Glomerular visceral epithelial cell (primary cell): ENCODE data around the gene MOB3B.
"Not testable (repeated sequence)": the region's sequence is repeated elsewhere in the genome, so short reads cannot be mapped to it uniquely, and the experiment has no call there.

Experiments
- DNase-seq: peaks from one replicate; pipeline ENCODE4 v3.0.0-alpha.2; 2016; ENCODE audit errors: extremely low spot score

Gene MOB3B

DNA sequence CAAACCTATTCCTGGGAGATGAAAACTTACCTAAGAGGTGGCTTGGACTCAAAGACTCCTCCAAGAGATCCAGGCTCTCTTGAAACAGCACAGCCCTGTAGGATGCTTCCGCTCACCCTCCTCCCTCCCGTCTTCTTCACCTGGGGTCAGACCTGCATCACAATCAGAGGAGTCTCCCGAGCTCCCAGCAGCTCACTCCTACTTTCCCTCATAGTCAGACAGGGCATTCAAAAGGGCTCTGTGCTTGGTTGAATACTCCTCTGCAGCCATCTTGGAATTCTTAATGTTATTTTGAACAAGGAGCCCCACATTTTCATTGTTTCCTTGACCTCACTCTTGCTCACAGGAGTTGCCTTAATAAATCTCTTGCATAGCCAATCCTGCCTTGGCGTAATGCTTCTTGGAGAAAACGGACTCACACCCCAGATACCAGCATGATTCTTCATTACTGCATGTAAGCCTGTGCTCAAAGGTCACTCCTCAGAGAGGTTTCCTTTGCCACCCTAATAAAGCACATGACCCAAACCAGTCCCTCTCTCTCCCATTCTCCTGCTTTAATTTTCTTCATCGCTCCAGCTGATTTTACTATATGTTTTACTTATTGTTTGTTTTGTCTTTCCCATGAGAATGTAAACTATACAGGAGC lies 52.6 kb downstream of the MOB3B start:
- DNase-seq, result no peak

DNA sequence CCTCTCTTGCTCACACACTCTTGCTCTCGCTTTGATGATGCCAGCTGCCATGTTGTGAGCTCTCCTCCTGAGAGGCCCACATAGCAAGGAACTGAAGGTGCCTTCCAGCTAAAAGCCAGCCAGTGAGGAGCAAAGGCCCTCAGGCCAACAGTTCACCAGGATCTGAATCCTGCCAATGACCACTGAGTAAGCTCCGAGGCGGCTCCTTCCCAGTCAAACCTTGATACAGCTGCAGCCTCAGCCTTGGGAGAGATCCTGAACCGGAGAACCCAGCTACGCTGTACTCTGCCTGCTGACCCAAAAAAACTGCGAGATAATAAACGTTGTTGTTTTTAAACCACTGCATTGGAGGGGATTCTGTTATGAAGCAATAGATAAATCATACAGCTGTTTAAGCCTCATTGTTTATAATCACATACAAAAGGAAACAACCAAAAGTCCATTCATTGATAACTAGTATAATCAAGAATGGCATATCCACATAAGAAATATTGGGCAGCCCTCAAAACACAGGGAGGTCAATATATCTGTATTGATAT lies 54.5 kb downstream of the MOB3B start:
- DNase-seq, result no peak

DNA sequence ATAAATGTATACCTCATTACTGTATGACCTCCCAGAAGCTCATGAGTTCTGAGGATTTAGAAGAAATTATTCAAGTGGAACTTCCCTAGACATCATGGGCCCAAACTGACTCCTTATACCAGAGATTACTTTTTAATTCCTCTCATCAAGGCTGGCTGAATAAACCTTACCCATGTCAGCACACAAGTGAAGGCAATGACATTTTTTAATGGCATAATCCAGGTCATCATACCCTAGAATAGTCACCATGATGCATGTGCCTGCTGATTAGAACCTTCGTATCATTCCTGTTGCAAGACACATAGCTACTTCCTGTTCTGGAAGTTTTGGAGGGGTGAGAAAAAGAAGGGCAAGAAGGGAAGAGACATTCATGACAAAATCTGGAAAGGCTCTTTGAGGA lies 55.3 kb downstream of the MOB3B start:
- no peak for DNase-seq

GRCh38 chr9:27473111-27473529 lies 56.5 kb downstream of the MOB3B start:
- no peak for DNase-seq

GRCh38 chr9:27472195-27472594 lies 57.4 kb downstream of the MOB3B start:
- no peak for DNase-seq

DNA sequence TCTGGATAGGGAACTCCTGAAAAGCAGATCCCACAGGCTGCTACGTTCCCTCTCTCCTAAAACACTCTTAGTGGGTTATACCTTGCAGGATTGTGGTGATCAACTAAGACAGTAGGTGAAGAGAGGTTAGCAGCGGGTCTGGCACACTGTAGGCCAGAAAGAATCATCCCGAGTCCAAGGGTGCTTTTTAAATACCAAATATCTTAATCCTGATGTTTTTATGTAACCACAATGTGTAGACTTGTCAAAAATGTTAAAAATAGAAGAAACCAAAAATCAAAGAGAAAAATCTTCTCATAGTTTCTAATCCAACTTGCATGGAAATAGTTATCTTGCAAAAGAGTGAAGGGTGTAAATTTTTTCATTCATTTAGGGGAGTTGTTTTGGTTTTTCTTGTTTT lies 57.8 kb downstream of the MOB3B start:
- DNase-seq, result no peak

DNA sequence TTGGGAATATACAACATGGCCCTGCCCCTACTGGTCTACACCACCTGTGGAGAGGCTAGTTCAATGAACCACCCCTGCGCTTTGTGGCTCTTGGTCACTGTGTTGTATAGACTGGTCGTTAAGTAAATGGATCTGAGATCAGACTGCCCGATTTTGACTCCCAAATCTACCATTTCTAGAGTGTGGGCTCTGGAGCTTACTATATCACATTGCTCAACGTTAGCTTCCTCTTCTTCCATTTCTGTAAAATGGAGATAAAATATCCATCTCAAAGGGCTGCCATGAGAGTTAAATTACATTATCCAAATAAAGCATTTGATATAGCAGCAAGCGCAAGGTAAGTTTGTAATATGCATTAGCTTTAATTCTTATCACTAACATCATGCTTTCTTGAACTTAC lies 58.2 kb downstream of the MOB3B start:
- no peak for DNase-seq

- no peak for DNase-seq
Observed at GRCh38 chr9:27470291-27470856, 59.2 kb downstream of the MOB3B start.

DNA sequence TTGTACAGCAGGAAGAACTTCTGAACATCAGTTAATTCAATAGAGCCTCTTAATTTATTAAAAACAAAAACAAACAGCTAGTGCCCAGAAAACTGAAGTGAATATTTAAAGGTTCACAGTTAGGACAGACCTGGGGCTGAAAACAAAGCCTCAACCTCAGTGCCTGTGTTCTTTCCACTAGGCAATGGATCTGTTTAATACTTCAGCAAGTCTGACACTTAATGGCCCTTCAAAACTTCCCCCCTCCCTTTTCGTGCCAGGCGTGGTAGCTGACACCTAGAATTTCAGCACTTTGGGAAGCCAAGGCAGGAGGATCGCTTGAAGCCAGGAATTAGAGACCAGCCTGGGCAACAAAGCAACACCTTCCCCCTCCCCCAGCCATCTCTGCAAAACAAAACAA lies 60.1 kb downstream of the MOB3B start:
- no peak for DNase-seq

GRCh38 chr9:27468462-27469110 lies 61.0 kb downstream of the MOB3B start:
- DNase-seq, result no peak

DNA sequence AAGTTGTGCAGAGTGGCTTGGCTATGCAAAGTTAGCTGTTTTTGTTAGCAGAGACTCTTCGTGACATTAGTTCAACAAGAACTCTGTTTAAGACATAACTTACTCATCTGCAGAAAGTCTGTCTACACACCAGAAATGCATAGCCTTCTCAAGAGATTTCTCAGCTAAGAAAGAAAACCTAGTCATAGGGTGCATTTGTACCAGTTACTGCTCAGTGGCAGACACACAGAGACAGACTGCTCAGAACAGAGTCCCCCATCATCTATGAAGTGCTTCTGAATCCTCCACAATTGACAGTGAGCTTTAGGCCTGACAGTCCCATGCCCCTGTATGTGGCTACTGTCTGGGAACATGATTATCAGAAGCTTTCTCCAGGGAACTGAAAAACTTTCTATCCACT lies 61.6 kb downstream of the MOB3B start:
- DNase-seq, result no peak

- DNase-seq, result no peak
Observed at GRCh38 chr9:27467486-27467885, 62.1 kb downstream of the MOB3B start.

DNA sequence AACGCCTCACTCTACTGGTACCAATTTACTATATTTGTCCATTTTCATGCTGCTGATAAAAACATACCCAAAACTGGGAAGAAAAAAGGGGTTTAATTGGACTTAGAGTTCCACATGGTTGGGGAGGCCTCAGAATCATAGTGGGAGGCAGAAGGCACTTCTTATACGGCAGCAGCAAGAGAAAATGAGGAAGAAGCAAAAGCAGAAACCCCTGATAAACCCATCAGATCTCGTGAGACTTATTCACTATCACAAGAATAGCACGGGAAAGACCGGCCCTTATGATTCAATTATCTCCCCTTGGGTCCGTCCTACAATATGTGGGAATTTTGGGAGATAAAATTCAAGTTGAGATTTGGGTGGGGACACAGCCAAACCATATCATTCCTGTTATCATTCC lies 63.1 kb downstream of the MOB3B start:
- DNase-seq, result not testable (repeated sequence)

DNA sequence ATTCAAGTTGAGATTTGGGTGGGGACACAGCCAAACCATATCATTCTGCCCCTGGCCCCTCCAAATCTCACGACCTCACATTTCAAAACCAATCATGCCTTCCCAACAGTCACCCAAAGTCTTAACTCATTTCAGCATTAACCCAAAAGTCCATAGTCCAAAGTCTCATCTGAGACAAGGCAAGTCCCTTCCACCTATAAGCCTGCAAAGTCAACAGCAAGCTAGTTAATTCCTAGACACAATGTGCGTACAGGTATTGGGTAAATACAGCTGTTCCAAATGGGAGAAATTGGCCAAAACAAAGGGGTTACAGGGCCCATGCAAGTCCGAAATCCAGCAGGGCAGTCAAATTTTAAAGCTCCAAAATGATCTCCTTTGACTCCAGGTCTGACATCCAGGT lies 64.7 kb downstream of the MOB3B start:
- not testable (repeated sequence) for DNase-seq

- DNase-seq, result no peak
Observed at GRCh38 chr9:27462846-27463245, 66.8 kb downstream of the MOB3B start.

DNA sequence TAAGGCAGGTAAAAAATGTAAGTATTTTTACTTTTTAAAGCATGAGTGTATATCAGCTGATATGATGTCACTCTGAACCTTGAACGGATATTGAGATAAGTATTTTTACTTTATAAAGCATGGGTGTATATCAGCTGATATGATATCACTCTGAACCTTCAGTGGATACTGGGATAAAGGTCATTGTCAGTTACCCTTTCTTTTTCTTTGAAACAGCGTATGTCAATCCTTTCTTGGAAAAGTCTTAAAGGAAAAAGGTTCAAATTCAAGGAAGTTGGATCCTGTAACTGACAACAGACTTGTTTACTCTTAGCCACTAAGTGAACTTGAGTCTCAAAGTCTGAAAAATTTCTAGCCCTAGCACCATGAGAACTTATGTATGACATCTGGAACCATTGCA lies 67.2 kb downstream of the MOB3B start:
- no peak for DNase-seq

- no peak for DNase-seq
Observed at GRCh38 chr9:27460226-27461023, 69.2 kb downstream of the MOB3B start.

DNA sequence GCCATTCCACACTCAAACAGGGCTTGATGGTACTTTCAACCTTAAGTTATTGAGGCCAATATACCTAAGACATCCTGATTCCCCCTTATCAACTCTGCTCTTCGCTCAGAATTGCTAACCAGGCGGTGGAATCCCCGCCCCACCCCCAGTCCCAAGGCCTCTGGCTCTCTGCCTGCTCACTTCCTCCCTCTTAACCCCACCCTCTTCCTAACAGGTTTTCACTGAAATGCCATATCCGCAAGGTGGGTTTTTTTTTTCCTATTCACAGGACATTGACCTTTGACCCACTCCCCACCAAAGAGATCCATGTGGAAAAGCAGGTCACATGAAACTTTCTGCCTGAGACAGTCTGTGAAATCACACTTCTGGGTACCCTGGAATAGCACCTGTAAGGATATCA lies 72.2 kb downstream of the MOB3B start:
- no peak for DNase-seq

GRCh38 chr9:27453860-27454553 lies 75.6 kb downstream of the MOB3B start:
- no peak for DNase-seq

DNA sequence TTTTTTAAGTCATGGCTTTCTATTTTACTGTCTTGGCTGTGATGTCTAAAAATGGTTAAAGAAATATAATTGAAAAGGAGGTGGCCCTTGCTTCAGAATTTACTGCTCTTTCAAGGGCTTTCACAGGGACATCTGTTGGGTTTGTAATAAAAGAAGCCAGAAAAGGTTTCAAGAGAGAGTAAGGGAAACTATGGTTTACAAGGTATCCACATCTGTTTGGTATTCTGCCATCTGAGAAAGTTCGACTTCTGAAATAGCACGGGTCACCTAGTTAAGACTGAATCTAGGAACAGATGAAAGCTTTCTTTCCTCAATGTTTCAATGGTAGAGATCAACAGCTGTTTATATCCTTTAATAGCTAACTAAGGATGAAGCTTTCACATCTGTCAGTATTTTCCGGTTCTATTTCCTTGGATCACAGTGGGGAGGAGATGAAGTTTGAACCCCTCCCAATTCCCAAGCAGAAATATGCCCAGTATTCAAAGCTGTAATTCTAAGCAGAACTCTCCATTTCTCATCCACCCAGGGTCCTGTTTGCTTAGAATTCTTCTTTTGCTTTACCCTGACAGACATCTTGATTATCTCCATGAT lies 78.3 kb downstream of the MOB3B start:
- no peak for DNase-seq

DNA sequence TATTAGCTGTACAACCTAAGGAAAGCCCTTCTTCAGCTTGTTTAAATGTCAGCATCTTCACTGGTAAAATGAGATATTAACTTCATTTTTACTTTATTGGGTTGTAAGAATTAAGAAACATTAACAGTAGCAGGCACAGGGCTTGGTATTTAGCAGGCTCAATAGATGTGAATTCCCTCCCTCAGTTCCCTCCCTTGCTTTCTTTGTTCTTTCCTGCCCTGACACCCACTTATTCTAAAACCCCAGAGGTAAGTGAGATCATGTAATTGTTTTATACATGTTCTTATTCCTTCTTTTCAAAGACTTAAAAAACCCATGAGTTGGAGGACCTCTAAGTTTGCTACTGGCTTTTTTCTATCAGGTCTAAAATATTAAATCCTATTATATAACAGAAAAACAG lies 78.9 kb downstream of the MOB3B start:
- DNase-seq, result no peak
